ENCODE data around the gene ZNF518B.

- TF ChIP-seq, protein P1, sequence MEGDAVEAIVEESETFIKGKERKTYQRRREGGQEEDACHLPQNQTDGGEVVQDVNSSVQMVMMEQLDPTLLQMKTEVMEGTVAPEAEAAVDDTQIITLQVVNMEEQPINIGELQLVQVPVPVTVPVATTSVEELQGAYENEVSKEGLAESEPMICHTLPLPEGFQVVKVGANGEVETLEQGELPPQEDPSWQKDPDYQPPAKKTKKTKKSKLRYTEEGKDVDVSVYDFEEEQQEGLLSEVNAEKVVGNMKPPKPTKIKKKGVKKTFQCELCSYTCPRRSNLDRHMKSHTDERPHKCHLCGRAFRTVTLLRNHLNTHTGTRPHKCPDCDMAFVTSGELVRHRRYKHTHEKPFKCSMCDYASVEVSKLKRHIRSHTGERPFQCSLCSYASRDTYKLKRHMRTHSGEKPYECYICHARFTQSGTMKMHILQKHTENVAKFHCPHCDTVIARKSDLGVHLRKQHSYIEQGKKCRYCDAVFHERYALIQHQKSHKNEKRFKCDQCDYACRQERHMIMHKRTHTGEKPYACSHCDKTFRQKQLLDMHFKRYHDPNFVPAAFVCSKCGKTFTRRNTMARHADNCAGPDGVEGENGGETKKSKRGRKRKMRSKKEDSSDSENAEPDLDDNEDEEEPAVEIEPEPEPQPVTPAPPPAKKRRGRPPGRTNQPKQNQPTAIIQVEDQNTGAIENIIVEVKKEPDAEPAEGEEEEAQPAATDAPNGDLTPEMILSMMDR (IDR thresholded peaks at IDR 0.05; ENCODE audit: low read length), result no peak
- TF ChIP-seq EZH2 (optimal IDR thresholded peaks at IDR 0.05; ENCODE audit: low read depth, low read length), result no peak
- TF ChIP-seq EZH2phosphoT487 (IDR thresholded peaks at IDR 0.05; ENCODE audit: low read length), result no peak
Measured at GRCh38 chr4:10454726-10455125, 2.5 kb downstream of the ZNF518B start.
